Esophagus squamous epithelium (tissue), 4 donors: ENCODE data around the gene ZBED5.

Source experiments
- CTCF ChIP-seq, 6 experiments: fragments of 450-650 bp in 4 of 6; fragments of 200-600 bp in 2 of 6; sonication (generic) in 2 of 6; IDR thresholded peaks; one replicate each; pipeline ENCODE4 v1.5.1; 2016 to 2019; ENCODE audit warnings: antibody characterized with exemption in 6 of 6, mild to moderate bottlenecking in 4 of 6, moderate library complexity in 4 of 6
- POLR2A ChIP-seq, 4 donors: fragments of 450-650 bp; IDR thresholded peaks; one replicate each; pipeline ENCODE4 v1.6.1; 2017; ENCODE audit warnings: antibody characterized with exemption in 4 of 4, mild to moderate bottlenecking in 4 of 4, moderate library complexity in 3 of 4

- no peak for TF ChIP-seq POLR2A (IDR thresholded peaks at IDR 0.05)
- TF ChIP-seq CTCF (IDR thresholded peaks at IDR 0.05) = no peak
Observed at GRCh38 chr11:10894666-10895065, 36.8 kb upstream of the ZBED5 start.
